Kidney epithelial cell (primary cell): Measurements from ENCODE around the gene RGS14. TPM values are rescaled to one million over a fixed set of nuclear protein-coding genes. Genes with fewer than 3 reads are reported as not detected.

Experiments
- DNase-seq: peaks from one replicate; pipeline ENCODE4 v3.0.0-alpha.2; 2010; ENCODE audit warnings: low read depth
- H3K27me3 ChIP-seq: 2 replicates; pipeline ENCODE4 v1.6.0; 2011; ENCODE audit warnings: low read length; ENCODE audit not compliant: control insufficient read depth, insufficient read depth
- H3K36me3 ChIP-seq: 2 replicates; pipeline ENCODE4 v1.5.1; 2011; ENCODE audit warnings: low read length; ENCODE audit not compliant: control insufficient read depth, insufficient read depth
- H3K4me3 ChIP-seq: 2 replicates; pipeline ENCODE4 v1.5.1; 2011; ENCODE audit warnings: low read depth, mild to moderate bottlenecking, control low read depth, low read length
- total RNA-seq: library from RNA; depleted of rRNA; stranded (reverse); fragments of >200 nt; gene quantifications from 2 replicates; pipeline ENCODE4 v1.2.3, GENCODE V29; 2015
- TF ChIP-seq, protein P1 (sequence below): IDR thresholded peaks from 2 replicates; pipeline ENCODE4 v1.5.1; 2011; ENCODE audit warnings: mild to moderate bottlenecking, moderate library complexity, low read length, control low read depth, inconsistent platforms; ENCODE audit not compliant: insufficient read depth, poor library complexity, severe bottlenecking

The RGS14 gene
- total RNA-seq, 1 donor from 2014 or later: 14.5 TPM

- TF ChIP-seq, protein P1, sequence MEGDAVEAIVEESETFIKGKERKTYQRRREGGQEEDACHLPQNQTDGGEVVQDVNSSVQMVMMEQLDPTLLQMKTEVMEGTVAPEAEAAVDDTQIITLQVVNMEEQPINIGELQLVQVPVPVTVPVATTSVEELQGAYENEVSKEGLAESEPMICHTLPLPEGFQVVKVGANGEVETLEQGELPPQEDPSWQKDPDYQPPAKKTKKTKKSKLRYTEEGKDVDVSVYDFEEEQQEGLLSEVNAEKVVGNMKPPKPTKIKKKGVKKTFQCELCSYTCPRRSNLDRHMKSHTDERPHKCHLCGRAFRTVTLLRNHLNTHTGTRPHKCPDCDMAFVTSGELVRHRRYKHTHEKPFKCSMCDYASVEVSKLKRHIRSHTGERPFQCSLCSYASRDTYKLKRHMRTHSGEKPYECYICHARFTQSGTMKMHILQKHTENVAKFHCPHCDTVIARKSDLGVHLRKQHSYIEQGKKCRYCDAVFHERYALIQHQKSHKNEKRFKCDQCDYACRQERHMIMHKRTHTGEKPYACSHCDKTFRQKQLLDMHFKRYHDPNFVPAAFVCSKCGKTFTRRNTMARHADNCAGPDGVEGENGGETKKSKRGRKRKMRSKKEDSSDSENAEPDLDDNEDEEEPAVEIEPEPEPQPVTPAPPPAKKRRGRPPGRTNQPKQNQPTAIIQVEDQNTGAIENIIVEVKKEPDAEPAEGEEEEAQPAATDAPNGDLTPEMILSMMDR: no peak
- Histone ChIP-seq H3K36me3 (no peaks in the 10 kb centered on the region), H3K27me3 (peaks cover 47% of the 10 kb centered on the region), H3K4me3 (no peak within 1 kb of the TSS)
- DNase-seq: no peak
Observed at GRCh38 chr5:177399997-177400868, 42.5 kb downstream of the RGS14 start, which contains the start of gene PFN3. TSS of gene PFN3 (minus strand) at chr5:177400661. CDS start at chr5:177400576, 85 bp downstream.

DNA sequence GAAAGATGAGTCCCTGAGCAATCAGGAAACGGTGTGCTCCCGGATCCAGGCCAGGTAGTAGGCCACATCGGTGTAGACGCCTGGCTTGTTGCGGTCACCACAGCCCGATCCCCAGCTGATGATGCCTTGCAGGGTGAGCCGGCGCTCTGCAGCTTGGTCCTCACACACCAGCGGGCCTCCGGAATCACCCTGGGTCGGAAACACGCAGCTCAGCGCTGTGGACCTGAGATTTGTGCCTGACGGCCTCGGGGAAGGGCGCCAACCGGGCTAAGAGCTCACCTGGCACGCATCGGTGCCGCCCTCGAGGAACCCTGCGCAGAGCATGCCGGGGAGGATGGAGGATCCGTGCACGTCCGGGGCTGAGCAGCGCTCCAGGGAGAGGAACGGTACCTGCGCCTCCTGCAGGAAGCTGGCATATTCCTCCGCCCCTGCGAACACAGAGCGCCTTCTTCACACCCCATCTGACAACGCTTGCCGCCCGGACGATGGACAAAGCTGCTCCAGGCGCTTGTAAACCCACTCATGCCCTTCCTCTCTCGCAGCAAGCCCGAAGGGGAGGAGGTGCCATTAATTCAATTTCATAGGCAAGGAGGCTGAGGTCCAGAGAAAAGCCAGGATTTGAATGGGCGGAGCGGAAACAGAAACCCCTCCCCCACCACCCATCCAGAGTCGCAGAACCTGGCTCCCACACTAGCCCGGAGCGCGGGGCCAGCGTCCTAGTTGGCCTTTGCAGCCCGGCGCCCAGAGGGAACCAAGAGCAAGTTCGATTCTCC, 44.7 kb downstream of the RGS14 start:
- peak overlapping the region; percentile 41 for H3K4me3 ChIP-seq
- DNase-seq: no peak
- TF ChIP-seq, protein P1: peak; percentile 66
- H3K27me3 ChIP-seq: peaks cover 38% of the 10 kb centered on the region
- no peaks in the 10 kb centered on the region for H3K36me3 ChIP-seq

GRCh38 chr5:177403102-177403791, 45.5 kb downstream of the RGS14 start:
- Histone ChIP-seq H3K27me3 (peaks cover 33% of the 10 kb centered on the region), H3K36me3 (no peaks in the 10 kb centered on the region), H3K4me3 (peak overlapping the region; percentile 41)
- no peak for DNase-seq
- TF ChIP-seq, protein P1: no peak

DNA sequence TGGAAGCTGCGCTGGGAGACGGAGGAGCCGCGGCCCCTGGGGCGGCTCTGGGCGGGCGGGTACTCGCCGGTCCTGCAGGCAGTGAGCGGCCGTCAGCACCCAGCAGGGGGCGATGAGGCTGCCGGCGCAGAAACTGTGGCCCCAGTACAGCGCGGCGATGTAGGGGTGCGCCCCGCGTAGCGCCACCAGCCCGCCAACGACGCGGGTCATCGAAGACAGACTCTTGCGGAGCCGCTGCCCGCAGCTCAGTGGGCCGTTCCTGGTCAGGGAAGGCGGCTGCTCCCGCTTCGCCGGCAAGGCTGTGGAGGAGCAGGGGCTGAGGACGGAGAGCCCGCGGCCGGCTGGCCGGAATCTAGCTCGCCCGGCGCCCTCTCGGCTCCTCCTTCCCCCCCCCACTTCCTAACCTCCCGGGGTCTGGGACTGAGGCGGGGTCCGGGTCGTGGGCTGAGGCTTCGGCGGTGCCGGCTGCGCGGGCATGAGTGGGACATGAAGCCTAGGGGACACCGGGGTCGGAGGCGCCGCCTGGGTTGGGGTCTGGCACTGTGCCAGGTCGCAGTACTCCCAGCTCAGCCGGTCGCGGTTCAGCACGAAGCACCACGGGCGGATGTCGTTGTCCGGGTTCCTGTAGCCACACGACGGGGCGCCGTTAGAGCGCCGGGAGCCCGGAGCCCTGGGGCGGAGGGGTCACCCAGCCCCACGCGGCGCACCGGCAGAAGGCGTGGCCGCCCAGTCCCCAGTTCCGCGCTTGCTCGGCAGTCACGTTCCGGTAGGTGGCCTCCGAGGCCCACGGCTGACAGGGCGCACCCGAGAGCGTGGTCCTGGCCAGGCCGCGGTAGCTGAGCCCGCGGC, 46.3 kb downstream of the RGS14 start:
- H3K27me3 ChIP-seq: peaks cover 31% of the 10 kb centered on the region
- TF ChIP-seq, protein P1: peak; percentile 65

GRCh38 chr5:177404641-177405179, 47.0 kb downstream of the RGS14 start:
- Histone ChIP-seq H3K36me3 (no peaks in the 10 kb centered on the region), H3K4me3 (peak overlapping the region; percentile 41), H3K27me3 (peaks cover 27% of the 10 kb centered on the region)
- no peak for DNase-seq
- TF ChIP-seq, protein P1: no peak

More for the DNA sequence above, 46.3 kb downstream of the RGS14 start:
- H3K4me3 ChIP-seq: peak overlapping the region; percentile 41
- H3K36me3 ChIP-seq: no peaks in the 10 kb centered on the region
- DNase-seq: no peak
